Measurements from ENCODE around the gene LDHAL6B.
"Not testable (repeated sequence)": the region's sequence is repeated elsewhere in the genome, so short reads cannot be mapped to it uniquely, and the experiment has no call there.

The LDHAL6B gene

GRCh38 chr15:59206623-59207183 lies at the start of gene LDHAL6B:
Gene LDHAL6B (plus strand): TSS chr15:59206843. CDS start chr15:59206941, 98 bp downstream.
- DNase-seq (ENCODE audit: low read depth in 2 of 2), result no peak

- DNase-seq (ENCODE audit: low read depth in 2 of 2), result no peak
These were observed 49.2 kb upstream of the LDHAL6B start for GRCh38 chr15:59157396-59157795.

GRCh38 chr15:59157840-59158700 lies 48.6 kb upstream of the LDHAL6B start:
- no peak for DNase-seq (ENCODE audit: low read depth in 2 of 2)

GRCh38 chr15:59158701-59159034 lies 48.0 kb upstream of the LDHAL6B start:
- no peak for DNase-seq (ENCODE audit: low read depth in 2 of 2)

- DNase-seq (ENCODE audit: low read depth in 2 of 2), result no peak
These were observed 47.4 kb upstream of the LDHAL6B start for GRCh38 chr15:59159210-59159609.

- DNase-seq (ENCODE audit: low read depth in 2 of 2), result no peak
These were observed 45.6 kb upstream of the LDHAL6B start for GRCh38 chr15:59160880-59161593.

- DNase-seq (ENCODE audit: low read depth in 2 of 2), result not testable (repeated sequence)
These were observed 44.6 kb upstream of the LDHAL6B start for GRCh38 chr15:59162080-59162479.

GRCh38 chr15:59165726-59166125 lies 40.9 kb upstream of the LDHAL6B start:
- DNase-seq (ENCODE audit: low read depth in 2 of 2), result no peak

- no peak for DNase-seq (ENCODE audit: low read depth in 2 of 2)
These were observed 40.5 kb upstream of the LDHAL6B start for GRCh38 chr15:59166166-59166565.

GRCh38 chr15:59166601-59167265 lies 39.9 kb upstream of the LDHAL6B start:
- DNase-seq (ENCODE audit: low read depth in 2 of 2), result no peak

- DNase-seq (ENCODE audit: low read depth in 2 of 2), result no peak
These were observed 38.1 kb upstream of the LDHAL6B start for GRCh38 chr15:59168536-59168935.

GRCh38 chr15:59169251-59169708 lies 37.4 kb upstream of the LDHAL6B start:
- DNase-seq (ENCODE audit: low read depth in 2 of 2), result no peak

- DNase-seq (ENCODE audit: low read depth in 2 of 2), result no peak
These were observed 36.2 kb upstream of the LDHAL6B start for GRCh38 chr15:59170295-59171066.

- no peak for DNase-seq (ENCODE audit: low read depth in 2 of 2)
These were observed 35.6 kb upstream of the LDHAL6B start for GRCh38 chr15:59171067-59171397.

- no peak for DNase-seq (ENCODE audit: low read depth in 2 of 2)
These were observed 34.2 kb upstream of the LDHAL6B start for GRCh38 chr15:59172289-59172901.

- DNase-seq (ENCODE audit: low read depth in 2 of 2), result no peak
These were observed 33.4 kb upstream of the LDHAL6B start for GRCh38 chr15:59173194-59173593.

- no peak for DNase-seq (ENCODE audit: low read depth in 2 of 2)
These were observed 32.4 kb upstream of the LDHAL6B start for GRCh38 chr15:59174151-59174834.

GRCh38 chr15:59174835-59175831 lies 31.5 kb upstream of the LDHAL6B start:
- DNase-seq (ENCODE audit: low read depth in 2 of 2), result no peak

- no peak for DNase-seq (ENCODE audit: low read depth in 2 of 2)
These were observed 29.9 kb upstream of the LDHAL6B start for GRCh38 chr15:59176653-59177316.

All from stimulated activated CD8-positive, alpha-beta memory T cell treated with anti-CD3 and anti-CD28 coated beads, Interleukin-7, amount 100 ng/mL, for 4 hours (primary cell).